Pulmonary artery endothelial cell (primary cell): ENCODE measurements around the gene ERMP1. TPM values are rescaled to one million over a fixed set of nuclear protein-coding genes. Genes with fewer than 3 reads are reported as not detected.
A peak's percentile ranks its signal among the peaks of the same experiment; 100 is the strongest.
"Not testable (repeated sequence)": the region's sequence is repeated elsewhere in the genome, so short reads cannot be mapped to it uniquely, and the experiment has no call there.

ENCODE experiments used
- DNase-seq: peaks from one replicate; pipeline ENCODE4 v3.0.0-alpha.2; 2011; ENCODE audit warnings: low read depth, low spot score
- total RNA-seq: library from RNA; depleted of rRNA; stranded (reverse); fragments of >200 nt; gene quantifications from 2 replicates; pipeline ENCODE4 v1.2.3, GENCODE V29; 2014

Gene ERMP1
- total RNA-seq, 1 donor from 2014 or later = 18.5 TPM

DNA sequence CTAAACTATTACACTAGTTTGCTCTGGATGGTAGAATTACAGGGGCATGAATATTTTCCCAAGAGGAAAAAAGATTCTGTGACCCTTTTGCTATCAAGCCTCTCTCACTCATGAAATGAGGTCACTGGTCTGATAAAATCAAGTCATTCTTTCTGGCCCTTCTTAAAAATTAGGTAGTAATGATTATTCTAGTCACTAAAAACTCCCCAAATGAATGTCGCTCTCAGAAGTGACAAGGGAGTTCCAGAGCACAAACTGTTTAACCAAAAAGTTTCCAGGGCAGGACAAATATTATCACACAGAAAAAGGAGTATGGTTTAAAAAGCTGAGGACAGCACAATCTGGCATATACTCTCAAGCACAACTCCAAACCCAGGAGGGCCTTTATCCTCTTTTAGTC, 12.5 kb downstream of the ERMP1 start:
- DNase-seq = no peak

GRCh38 chr9:5819174-5819573, 13.7 kb downstream of the ERMP1 start:
- no peak for DNase-seq

DNA sequence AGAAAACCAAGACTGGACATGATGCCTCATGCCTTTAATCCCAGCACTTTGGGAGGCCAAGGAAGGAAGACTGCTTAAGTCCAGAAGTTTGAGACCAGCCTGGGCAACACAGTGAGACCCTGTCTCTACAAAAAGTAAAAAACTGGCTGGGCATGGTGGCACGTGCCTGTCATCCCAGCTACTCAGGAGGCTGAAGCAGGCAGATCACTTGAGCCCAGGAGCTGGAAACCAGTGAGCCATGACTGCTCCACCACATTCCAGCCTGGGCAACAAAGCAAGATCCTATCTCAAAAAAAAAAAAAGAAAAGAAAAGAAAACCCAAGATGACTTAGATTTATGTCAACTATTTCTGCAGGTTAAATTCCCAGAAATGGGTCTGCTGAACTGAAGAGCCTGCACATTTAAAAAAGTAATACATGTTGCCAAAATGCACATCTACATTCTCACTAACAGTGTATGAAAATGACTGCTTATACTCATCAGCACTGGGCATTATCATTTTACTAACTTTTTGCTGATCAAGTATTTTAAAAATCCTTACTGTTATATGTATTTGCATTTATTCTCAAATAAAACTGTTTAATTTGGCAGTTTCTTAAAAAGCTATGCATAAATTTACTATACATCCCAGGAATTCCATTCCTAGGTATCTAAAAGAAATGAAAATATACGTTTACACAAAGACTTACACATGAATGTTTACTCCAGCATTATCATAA, 14.3 kb downstream of the ERMP1 start:
- no peak for DNase-seq

GRCh38 chr9:5817862-5818261, 15.1 kb downstream of the ERMP1 start:
- no peak for DNase-seq

GRCh38 chr9:5815461-5815860, 17.5 kb downstream of the ERMP1 start:
- no peak for DNase-seq

GRCh38 chr9:5813824-5814223, 19.1 kb downstream of the ERMP1 start:
- no peak for DNase-seq

GRCh38 chr9:5811751-5812150, 21.2 kb downstream of the ERMP1 start:
- no peak for DNase-seq

GRCh38 chr9:5805478-5805877, 27.4 kb downstream of the ERMP1 start:
- DNase-seq = no peak

- DNase-seq = no peak
Measured at GRCh38 chr9:5801739-5802113, 31.2 kb downstream of the ERMP1 start.

- DNase-seq = no peak
Measured at GRCh38 chr9:5800969-5801738, 31.8 kb downstream of the ERMP1 start.

DNA sequence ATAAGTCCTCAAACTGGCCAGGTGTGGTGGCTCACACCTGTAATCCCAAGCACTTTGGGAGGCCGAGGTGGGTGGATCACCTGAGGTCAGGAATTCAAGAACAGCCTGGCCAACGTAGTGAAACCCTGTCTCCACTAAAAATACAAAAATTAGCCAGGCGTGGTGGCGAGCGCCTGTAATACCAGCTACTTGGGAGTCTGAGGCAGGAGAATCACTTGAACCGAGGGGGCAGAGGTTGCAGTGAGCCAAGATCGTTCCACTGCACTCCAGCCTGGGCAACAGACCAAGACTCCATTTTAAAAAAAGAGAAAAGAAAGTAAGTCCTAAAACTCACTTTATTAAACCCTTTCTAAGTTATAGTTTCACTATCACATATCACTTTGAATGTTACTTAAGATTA, 32.5 kb downstream of the ERMP1 start:
- not testable (repeated sequence) for DNase-seq

DNA sequence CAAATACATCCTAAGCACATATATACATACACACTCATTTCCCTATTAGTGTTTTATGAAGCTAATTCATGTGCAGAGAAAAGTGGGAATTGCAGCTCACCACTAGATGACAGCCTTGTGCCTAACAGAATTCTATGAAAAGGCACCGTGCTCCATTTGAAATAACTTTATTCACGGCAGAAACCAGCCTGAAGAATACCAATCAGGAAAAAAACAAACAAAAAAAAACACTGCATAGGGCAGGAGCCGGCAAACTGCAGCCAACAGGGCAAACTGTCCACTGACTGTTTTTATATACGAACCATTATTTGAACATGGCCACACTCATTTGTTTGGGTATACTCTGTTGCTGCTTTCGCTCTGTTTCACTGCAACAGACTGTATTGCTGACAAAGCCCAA, 33.6 kb downstream of the ERMP1 start:
- DNase-seq = peak; percentile 13

DNA sequence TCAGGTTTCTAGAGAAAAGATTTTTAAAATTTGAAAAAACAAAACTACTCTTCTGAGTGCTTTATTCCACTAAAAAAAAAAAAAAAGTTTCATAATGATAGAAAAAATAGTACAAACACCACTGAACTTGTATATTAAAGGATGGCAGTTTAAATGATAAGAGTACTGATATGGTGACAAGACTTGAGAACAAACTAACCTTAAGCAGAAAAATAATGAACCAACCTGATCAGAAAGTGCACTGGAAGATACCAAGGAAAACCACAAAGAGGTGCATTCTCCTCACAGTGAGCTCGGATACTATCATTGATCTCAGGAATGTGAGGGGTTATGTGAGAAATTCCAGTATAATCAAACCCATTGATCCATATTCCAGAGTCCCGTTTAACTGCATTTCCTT, 34.3 kb downstream of the ERMP1 start:
- no peak for DNase-seq

DNA sequence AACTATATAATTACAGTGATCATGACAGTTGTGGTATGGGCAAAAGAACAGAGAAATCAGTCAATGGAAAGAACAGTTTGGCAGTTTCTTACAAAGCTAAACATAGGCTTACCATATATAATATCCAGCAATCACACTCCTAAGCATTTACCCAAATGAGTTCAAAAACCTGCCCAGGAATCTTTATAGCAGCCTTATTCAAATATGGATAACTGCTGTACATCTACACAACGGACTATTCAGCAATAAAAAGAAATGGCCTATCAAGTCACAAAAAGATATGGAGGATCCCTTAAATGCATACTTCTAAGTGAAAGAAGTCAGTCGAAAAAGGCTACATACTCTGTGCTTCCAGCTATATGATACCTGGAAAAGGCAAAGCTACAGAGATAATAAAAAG, 36.6 kb downstream of the ERMP1 start:
- DNase-seq = no peak

- DNase-seq = no peak
Measured at GRCh38 chr9:5793812-5794211, 39.1 kb downstream of the ERMP1 start.

GRCh38 chr9:5791870-5792269, 41.0 kb downstream of the ERMP1 start:
- DNase-seq = no peak

DNA sequence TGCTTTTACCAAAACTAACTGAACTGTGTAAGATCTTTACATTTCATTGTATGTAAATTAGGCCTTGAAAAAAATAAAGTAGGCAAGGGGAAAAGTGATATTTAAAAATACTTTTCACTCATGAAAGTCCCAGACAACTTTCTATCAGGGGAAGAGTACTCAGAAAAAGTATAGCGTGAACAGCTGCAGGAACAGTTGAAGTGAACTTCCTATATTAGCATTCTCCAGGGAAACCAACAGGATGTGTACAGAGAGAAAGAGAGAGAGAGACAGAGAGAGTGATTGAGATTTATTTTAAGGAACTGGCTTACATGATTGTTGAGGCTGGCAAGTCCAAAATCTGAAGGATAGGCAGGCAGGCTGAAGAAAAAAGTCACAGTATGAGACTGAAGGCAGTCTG, 42.0 kb downstream of the ERMP1 start:
- DNase-seq = no peak

- DNase-seq = no peak
Measured at GRCh38 chr9:5789489-5789888, 43.4 kb downstream of the ERMP1 start.

DNA sequence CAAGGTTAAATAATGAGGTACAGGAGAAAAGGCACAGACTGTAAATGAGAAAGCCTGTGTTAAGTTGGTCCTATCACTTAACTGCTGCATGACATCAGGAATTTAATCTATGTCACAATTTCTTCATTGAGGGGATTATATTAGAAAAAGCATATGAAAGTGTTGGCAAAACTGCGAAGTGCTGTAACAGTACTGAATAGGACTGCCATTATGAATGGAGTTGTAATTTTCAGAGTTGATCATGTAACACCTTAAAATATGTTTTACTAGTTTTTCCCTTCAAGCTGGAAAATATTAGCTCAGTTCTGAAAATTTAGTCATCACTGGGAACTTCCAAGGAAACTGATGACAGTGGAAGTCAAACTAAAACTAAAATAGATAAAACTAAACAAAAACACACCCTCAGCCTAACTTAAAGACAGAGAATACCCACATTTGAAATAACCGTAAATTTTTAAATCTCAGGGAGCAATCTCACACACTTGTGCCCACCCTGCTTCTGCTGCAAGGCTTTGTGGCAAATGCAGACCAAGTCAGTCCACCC, 45.1 kb downstream of the ERMP1 start:
- DNase-seq = no peak

GRCh38 chr9:5787220-5787619, 45.7 kb downstream of the ERMP1 start:
- DNase-seq = no peak

DNA sequence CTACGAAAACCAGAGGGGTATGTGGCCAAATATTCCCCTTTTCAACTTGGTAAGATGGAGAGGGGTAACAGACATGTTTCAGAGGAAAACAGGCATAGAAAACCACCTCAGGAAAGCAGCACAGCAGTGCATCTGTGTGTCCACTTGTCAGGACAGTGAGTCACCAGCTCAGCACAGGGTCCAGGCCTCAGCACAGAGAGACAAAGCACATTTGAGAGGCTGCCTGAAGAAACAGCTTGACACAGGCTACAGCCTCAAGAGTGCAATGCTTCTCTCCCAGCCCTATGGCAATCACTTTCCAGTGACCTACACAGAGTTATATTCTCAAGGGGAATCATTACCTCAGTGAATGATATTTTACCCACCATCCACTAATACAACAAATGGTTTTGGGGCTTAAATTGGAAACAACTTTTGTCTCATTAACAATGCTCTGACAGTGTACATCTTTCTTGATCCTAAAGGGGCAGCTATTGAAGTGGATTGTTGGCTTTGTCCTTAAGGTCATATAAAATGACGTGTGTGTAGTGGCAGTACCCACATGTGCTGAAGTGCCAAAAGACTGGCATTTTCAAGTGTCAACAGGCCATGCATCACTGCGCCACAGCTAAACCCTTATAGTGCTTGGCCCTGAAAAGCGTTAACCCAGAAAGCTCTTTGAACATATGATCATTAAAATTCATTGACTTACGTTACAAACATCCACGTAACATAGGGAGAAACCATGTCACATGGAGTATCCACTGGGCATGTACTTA, 46.4 kb downstream of the ERMP1 start:
- peak; percentile 20 for DNase-seq
